NCI-H128 (cell line): ENCODE results near the gene FAM76A.
"Not testable (repeated sequence)": the region's sequence is repeated elsewhere in the genome, so short reads cannot be mapped to it uniquely, and the experiment has no call there.

Source experiments
- DNase-seq: peaks from one replicate; lab custom pipeline; 2025; ENCODE audit not compliant: unreplicated experiment; lab: John Stamatoyannopoulos, UW

FAM76A gene

GRCh38 chr1:27725374-27726172 is at the start of gene FAM76A:
TSS of gene FAM76A (plus strand) at chr1:27725961. CDS start at chr1:27726081, 120 bp downstream.
- DNase-seq = peak; percentile 100

GRCh38 chr1:27676410-27676809 is 49.4 kb upstream of the FAM76A start:
- no peak for DNase-seq

GRCh38 chr1:27678747-27679146 is 47.0 kb upstream of the FAM76A start:
- DNase-seq = no peak

GRCh38 chr1:27680225-27680791 is 45.5 kb upstream of the FAM76A start:
- not testable (repeated sequence) for DNase-seq

- not testable (repeated sequence) for DNase-seq
Observed at GRCh38 chr1:27681580-27681979, 44.2 kb upstream of the FAM76A start.

- DNase-seq = no peak
Observed at GRCh38 chr1:27682351-27682944, 43.3 kb upstream of the FAM76A start.

- DNase-seq = no peak
Observed at GRCh38 chr1:27684176-27684575, 41.6 kb upstream of the FAM76A start.

GRCh38 chr1:27686223-27686990 is 39.4 kb upstream of the FAM76A start:
- DNase-seq = no peak

GRCh38 chr1:27687906-27688305 is 37.9 kb upstream of the FAM76A start:
- no peak for DNase-seq

GRCh38 chr1:27689423-27690173 is 36.2 kb upstream of the FAM76A start:
- no peak for DNase-seq

GRCh38 chr1:27690183-27690582 is 35.6 kb upstream of the FAM76A start:
- DNase-seq = no peak

- DNase-seq = not testable (repeated sequence)
Observed at GRCh38 chr1:27696835-27697234, 28.9 kb upstream of the FAM76A start.

- no peak for DNase-seq
Observed at GRCh38 chr1:27704958-27705357, 20.8 kb upstream of the FAM76A start.

GRCh38 chr1:27705545-27705944 is 20.2 kb upstream of the FAM76A start:
- DNase-seq = no peak

GRCh38 chr1:27710574-27710973 is 15.2 kb upstream of the FAM76A start:
- no peak for DNase-seq

GRCh38 chr1:27713139-27713725 is 12.5 kb upstream of the FAM76A start:
- DNase-seq = peak; percentile 8

- DNase-seq = no peak
Observed at GRCh38 chr1:27713869-27714513, 11.8 kb upstream of the FAM76A start.

- DNase-seq = no peak
Observed at GRCh38 chr1:27716262-27716895, 9.4 kb upstream of the FAM76A start.
